Measurements from ENCODE around the gene ADAM12.
"Not testable (repeated sequence)": the region's sequence is repeated elsewhere in the genome, so short reads cannot be mapped to it uniquely, and the experiment has no call there.

Gene ADAM12

DNA sequence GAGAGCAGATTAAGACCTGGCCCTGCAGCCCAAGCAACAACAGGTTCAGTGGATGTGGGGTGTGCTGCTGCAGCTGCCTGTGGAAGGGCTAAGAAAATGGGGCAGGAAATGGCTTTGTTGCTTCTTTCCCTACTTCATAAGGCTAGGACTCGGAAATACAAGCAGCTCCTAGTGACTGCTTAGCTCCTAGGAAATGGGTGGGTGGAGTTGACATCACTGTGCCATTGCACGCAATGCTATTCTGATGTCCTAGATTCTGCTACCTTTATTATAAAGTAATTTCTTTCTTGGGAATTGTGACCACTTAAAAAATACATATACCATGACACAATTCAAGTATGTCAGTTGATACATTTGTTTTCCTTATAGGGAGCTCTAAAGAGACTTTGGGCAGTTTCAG lies 336.1 kb downstream of the ADAM12 start:
- TF ChIP-seq, protein P1, sequence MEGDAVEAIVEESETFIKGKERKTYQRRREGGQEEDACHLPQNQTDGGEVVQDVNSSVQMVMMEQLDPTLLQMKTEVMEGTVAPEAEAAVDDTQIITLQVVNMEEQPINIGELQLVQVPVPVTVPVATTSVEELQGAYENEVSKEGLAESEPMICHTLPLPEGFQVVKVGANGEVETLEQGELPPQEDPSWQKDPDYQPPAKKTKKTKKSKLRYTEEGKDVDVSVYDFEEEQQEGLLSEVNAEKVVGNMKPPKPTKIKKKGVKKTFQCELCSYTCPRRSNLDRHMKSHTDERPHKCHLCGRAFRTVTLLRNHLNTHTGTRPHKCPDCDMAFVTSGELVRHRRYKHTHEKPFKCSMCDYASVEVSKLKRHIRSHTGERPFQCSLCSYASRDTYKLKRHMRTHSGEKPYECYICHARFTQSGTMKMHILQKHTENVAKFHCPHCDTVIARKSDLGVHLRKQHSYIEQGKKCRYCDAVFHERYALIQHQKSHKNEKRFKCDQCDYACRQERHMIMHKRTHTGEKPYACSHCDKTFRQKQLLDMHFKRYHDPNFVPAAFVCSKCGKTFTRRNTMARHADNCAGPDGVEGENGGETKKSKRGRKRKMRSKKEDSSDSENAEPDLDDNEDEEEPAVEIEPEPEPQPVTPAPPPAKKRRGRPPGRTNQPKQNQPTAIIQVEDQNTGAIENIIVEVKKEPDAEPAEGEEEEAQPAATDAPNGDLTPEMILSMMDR (IDR thresholded peaks at IDR 0.05; ENCODE audit: insufficient read depth, low read length, missing control alignments) = no peak
- no peak for DNase-seq (ENCODE audit: low read depth, low spot score)
- H3K4me3 ChIP-seq (ENCODE audit: low read depth, low read length) = no peak overlapping the region
- CTCF ChIA-PET = interaction anchor here (1.9 kb wide), 1 partner anchor 69 kb away, joined by 5 read pairs; no protein-coding TSS in a partner anchor
- POLR2A ChIA-PET = no interaction called here

DNA sequence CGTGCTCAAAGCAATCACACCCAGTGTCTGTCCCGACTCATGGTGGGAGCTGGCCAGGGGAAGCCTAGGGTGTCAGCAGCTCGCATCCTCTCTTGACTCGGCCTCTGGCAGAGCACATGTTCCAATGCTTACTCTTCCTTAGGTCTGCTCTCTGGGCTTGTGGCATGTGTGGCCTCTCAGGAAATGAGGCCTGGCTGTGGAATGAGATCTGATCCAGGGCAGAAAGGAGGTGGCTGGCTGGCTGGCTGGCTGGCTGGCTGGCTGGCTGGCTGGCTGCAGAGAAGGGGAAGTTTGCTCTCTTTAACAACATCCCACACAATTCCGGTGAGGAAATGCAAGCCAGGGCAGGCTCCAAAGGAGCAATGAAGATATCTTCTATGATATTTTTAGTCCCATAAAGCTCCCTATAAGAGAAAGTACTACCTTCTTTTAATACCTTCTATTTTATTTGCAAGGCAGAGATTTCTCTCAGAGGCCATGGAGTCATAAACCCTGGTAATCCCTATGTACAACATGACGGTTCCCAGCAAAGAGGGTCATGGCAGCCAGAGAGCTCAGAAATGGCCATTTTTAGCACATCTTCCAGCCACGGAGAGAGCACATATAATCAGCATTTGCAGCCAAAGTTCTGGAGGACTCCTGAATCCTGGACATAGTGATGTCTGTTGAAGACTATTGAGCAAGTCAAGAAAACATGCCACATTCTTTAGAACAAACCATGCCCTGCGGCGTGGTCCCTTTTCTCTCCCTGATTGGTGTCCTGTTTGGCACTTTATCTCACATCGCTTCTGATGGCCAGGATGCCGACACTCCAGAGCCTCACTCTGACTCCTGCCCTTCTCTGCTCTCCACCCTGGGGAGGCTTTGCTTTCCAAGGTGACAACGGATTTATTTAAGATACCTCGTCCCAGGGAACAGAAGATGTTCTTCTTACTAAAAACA lies 338.2 kb downstream of the ADAM12 start:
- DNase-seq (ENCODE audit: low read depth, low spot score) = peak; percentile 63
- TF ChIP-seq, protein P1 (IDR thresholded peaks at IDR 0.05; ENCODE audit: insufficient read depth, low read length, missing control alignments) = no peak
- ChIA-PET POLR2A (interaction anchor here (0.5 to 1.7 kb wide), 2 partner anchors 9 to 11 kb away, joined by 3 to 6 read pairs; no protein-coding TSS in a partner anchor), CTCF (interaction anchor here (0.9 kb wide), 1 partner anchor 454 kb away, joined by 3 read pairs; no protein-coding TSS in a partner anchor)
- no peak overlapping the region for H3K4me3 ChIP-seq (ENCODE audit: low read depth, low read length)

DNA sequence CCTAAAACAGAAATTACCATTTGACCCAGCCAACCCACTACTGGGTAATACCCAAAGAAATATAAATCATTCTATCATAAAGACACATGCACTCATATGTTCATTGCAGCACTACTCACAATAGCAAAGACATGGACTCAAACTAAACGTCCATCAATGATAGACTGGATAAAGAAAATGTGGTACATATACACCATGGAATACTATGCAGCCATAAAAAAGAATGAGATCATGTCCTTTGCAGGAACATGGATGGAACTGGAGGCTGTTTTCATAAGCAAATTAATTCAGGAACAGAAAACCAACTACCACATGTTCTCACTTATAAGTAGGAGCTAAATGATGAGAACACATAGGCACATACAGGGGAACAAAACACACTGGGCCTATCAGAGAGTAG lies 340.5 kb downstream of the ADAM12 start:
- CTCF ChIA-PET; DNase-seq (ENCODE audit: low read depth, low spot score); H3K4me3 ChIP-seq (ENCODE audit: low read depth, low read length); POLR2A ChIA-PET: not testable (repeated sequence)

DNA sequence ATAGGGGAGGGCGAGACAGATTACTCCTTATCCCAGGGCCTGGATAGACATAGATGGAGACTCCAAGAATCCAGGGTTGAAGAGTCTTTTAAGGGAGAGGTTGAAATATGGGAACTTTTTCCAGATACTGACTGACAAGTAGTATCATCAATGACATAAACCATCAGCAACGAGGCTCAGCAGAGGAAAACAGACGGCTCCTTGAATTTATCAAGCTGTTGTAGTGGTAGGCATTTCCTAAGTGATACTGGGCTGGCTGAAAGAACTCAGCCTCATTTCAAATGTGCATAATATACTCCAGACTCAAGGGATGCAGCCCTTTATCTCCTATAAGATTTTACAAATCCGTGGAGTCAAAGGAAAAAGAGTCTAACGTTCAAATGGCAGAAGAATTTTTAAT lies 341.4 kb downstream of the ADAM12 start:
- no peak for DNase-seq (ENCODE audit: low read depth, low spot score)
- POLR2A ChIA-PET = no interaction called here

DNA sequence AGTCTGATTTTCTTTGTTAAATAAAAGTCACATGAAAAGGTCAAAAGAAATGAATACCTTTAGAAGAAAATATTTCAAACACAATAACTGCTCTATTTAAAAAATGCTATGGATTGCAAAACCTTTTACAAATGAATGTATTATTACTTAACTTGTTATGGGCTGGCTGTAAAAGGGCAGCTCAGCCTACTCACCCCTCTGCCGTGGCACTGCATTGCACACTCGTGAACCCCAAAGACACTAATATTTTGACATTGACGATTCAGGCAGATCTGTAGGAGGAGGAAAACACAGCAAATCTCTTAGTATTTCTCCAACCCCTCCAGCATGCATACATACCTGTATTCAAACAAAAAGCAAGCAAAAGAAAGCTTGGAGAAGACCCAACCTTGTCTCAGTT lies 342.4 kb downstream of the ADAM12 start:
- CTCF ChIA-PET = interaction anchor here (1.0 kb wide), 1 partner anchor 85 kb away, joined by 4 read pairs; no protein-coding TSS in a partner anchor

More for the DNA sequence above, 341.4 kb downstream of the ADAM12 start:
- CTCF ChIA-PET = no interaction called here
- no peak overlapping the region for H3K4me3 ChIP-seq (ENCODE audit: low read depth, low read length)
- TF ChIP-seq, protein P1 (IDR thresholded peaks at IDR 0.05; ENCODE audit: insufficient read depth, low read length, missing control alignments) = no peak

GRCh38 chr10:126043389-126043788 lies 344.9 kb downstream of the ADAM12 start:
- CTCF ChIA-PET = no interaction called here
- TF ChIP-seq, protein P1 (IDR thresholded peaks at IDR 0.05; ENCODE audit: insufficient read depth, low read length, missing control alignments) = no peak
- DNase-seq (ENCODE audit: low read depth, low spot score) = no peak
- POLR2A ChIA-PET = no interaction called here
- no peak overlapping the region for H3K4me3 ChIP-seq (ENCODE audit: low read depth, low read length)

More for the DNA sequence above, 342.4 kb downstream of the ADAM12 start:
- no peak for DNase-seq (ENCODE audit: low read depth, low spot score)
- TF ChIP-seq, protein P1 (IDR thresholded peaks at IDR 0.05; ENCODE audit: insufficient read depth, low read length, missing control alignments) = no peak
- H3K4me3 ChIP-seq (ENCODE audit: low read depth, low read length) = no peak overlapping the region
- POLR2A ChIA-PET = no interaction called here

Measured in AG04449 (cell line).